Measurements from ENCODE around the gene POU6F2.

GRCh38 chr7:39416866-39417265, 439.2 kb downstream of the POU6F2 start:
- TF ChIP-seq POLR2AphosphoS5 (IDR thresholded peaks at IDR 0.05; ENCODE audit: low read depth, low read length) (no peak), CTCF (IDR thresholded peaks at IDR 0.05) (no peak), REST (IDR thresholded peaks at IDR 0.05; ENCODE audit: insufficient read depth in 1 of 2, low read depth in 2 of 2, low read length in 1 of 2) (no peak)
